Stimulated activated naive CD4-positive, alpha-beta T cell treated with Interleukin-2 at 50 U/mL for 16 hours (primary cell): ENCODE data around the gene QPCT.
"Not testable (repeated sequence)": the region's sequence is repeated elsewhere in the genome, so short reads cannot be mapped to it uniquely, and the experiment has no call there.

Experiments used
- DNase-seq: peaks from one replicate; lab custom pipeline; 2025; lab: John Stamatoyannopoulos, UW

The QPCT gene

DNA sequence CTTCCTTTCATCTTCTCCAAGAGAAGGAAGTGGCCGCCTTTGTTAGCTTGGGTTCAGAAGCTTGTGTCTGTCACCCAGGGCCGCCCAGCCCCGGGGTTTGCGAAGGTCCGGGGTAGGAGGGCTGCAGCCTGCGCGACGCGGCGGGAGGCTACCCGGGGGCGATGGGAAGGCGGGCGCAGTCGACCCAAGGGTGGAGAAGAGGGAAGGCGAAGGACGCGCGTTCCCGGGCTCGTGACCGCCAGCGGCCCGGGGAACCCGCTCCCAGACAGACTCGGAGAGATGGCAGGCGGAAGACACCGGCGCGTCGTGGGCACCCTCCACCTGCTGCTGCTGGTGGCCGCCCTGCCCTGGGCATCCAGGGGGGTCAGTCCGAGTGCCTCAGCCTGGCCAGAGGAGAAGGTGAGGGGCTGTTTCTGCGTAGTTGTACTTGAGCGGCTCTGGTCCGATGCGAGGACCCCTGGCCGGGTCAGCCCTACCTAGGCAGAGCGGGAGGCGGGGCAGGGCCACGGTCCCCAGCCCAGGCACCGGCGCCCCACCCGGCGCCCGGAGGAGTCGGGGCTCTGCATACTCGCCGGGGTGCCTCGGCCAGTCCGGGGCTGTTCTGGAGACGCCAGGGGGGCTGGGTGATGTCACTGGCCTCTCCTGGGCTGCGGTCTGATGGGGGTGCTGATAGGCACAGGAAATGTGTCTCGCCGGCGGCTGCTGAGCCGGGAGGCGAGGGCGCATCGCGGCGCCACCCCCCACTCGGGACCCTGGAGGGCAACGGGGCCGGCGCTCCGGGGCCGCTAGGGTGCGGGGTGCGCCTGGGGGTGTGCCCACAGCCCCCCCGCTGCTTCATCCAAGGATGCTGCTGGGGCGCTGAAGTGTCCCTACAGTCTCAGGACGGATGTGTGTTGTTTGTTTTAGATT, at the start of gene QPCT:
Gene QPCT, plus strand, starts transcription at position 178 of the 909 bp plus-strand sequence. Its CDS starts 102 bp downstream, at position 280.
- DNase-seq, result peak; percentile 33

DNA sequence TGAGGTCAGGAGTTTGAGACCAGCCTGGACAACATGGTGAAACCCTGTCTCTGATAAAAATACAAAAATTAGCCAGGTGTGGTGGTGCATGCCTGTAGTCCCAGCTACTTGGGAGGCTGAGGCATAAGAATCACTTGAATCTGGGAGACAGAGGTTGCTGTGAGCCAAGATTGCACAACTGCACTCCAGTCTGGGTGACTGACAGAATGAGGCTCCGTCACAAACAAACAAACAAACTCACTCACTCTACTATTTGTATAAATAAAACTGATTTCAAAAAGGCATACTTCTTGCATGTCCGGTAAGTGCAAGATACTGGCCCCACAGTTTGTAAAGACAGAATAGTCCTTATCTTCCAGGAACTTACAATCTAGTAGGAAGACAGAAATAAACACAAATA, 49.6 kb upstream of the QPCT start:
- DNase-seq, result not testable (repeated sequence)

DNA sequence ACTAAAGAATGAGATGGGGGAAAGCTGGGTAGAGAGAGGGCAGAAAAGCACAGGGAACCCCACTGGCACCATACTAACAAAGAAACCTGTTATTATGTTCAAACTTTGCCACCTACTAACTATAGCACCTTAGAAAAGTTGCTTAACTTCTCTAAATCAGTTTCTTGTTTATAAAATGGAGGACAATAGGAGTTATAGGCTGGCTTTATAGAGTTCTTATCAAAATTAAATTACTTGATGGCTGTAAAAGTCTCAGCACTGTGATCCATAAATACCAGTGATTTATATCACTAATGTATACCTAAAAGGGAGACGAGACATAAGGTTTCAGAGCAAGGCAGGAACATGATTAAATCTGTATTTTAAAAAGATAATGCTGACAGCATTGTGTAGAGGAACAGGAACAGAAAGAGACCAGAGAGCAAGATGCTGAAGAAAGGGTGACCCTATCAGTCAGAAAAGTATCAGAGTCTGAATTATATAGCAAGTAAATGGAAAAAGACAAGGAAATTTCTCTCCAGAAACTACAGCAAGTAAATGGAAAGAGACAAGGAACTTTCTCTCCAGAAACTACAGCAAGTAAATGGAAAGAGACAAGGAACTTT, 48.9 kb upstream of the QPCT start:
- no peak for DNase-seq

DNA sequence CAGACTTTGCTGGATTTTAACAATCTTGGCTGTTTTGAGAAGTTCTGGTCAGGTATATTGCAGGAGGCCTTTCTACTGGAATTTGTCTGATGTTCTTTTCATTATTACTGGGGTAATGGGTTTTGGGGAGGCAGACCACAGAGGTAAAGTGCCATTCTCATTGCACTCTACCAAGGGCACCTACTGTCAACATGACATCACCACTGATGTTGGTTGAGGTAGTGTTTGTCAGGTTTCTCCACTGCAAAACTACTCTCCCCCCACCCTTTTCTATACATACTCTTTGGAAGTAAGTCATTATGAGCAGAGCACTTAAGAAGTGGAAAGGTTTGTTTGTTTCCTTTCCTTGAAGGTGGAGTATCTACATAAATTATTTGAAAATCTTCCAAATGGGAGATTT, 46.8 kb upstream of the QPCT start:
- no peak for DNase-seq

DNA sequence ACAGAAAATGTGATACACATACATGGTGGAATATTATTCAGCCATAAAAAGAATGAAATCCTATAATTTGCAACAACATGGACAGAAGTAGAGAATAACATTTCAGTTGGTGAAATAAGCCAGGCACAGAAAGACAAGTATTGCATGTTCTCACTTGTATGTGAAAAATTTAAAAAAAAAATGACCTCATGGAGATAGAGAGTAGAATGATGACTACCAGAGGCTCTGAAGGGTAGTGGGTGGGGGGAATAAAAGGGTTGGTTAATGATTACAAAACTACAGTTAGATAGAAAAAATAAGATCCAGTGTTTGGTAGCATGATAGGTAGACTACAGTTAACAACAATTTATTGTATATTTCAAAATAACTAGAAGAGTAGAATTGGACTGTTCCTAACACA, 44.3 kb upstream of the QPCT start:
- DNase-seq, result no peak

DNA sequence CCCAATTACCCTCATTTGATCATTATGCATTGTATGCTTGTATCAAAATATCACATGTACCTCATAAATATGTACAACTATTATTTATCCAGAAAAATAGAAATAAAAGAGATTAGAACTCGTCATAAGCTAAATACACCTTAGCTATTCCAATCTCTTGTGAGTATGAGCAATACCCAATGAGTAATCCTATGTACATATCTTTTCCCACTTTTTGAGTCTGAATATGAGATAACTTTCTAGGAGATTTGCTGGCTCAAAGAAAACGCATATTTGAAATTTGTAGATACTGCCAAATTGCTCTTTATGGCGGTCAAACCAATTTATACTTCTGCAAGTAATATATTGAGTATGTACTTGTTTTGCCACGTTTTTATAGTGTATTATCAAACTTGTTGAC, 43.9 kb upstream of the QPCT start:
- DNase-seq, result no peak

DNA sequence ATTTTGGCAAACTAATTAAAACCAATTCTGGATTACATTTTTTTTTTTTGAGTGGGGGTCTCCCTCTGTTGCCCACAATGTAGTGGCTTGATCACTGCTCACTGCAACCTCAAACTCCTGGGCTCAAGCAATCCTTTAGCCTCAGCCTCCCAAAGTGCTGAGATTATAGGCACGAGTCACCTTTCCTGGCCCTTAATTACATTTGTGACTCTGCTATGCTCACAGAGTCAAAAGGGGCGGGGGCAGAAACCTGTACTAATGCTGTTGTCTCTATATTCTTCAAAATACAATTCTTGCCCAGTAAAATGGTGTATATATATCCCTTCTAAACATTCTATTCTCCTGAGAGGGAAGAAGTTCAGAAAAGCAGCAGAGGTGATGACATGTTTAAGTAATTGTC, 43.0 kb upstream of the QPCT start:
- no peak for DNase-seq

DNA sequence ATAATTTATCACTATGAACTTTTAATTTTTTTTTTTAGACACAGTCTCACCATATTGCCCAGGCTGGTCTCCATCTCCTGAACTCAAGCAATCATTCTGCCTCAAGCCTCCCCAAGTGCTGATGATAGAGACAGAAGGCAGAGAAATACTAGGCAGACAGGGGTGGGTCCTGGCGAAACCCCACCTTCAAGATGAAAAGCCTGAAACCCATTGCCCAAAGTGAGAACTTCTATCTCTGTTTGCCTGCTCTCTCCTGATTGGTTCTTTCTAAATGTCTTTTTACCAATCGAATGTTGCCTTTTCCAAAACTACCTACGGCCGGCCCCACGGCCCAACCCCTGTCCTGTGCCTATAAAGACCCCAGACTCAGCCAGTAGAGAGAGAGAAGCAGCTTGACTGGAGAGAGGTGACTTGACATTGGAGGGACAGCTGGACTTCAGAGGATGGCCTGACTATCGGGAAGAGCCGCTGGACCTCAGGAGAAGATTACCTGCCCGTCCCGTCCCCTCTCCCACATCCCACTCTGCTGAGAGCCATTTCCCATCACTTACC, 41.7 kb upstream of the QPCT start:
- DNase-seq, result no peak

DNA sequence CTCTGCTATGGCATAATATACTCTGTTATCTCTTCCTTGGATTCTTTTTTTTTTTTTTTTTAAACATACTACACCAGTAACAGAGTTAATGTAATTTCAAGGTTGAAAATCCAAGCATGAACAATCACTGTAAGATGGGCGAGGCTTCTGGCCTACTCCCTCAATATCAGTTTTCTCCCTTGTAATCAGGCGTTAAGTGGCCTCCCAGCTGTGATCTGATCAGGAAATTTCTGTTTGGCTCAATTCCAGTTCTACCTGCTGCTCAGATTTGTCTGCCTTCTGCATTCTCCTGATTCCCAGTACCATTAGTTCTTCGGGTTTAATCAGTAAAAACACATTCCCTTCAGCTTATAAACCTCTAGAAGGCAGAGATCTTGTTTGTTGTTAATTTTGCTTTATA, 38.4 kb upstream of the QPCT start:
- no peak for DNase-seq

DNA sequence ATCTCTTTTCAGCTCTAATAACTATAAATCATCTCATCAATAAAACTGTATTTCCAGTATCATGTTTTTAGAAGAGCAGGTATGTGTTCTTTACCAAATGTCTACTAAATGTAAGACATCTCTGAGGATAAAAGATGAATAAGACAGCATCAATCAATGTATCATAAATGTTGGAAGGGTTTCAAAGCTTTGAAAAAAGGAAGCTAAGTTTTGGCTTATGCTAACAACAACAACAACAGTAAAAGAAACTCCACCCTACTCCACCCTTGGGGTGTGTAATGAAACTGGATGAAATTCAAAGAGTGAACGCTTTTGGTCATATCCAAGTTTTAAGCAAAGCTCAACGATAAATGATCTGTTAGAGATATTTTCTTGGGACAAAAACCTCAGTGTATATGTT, 36.9 kb upstream of the QPCT start:
- no peak for DNase-seq

DNA sequence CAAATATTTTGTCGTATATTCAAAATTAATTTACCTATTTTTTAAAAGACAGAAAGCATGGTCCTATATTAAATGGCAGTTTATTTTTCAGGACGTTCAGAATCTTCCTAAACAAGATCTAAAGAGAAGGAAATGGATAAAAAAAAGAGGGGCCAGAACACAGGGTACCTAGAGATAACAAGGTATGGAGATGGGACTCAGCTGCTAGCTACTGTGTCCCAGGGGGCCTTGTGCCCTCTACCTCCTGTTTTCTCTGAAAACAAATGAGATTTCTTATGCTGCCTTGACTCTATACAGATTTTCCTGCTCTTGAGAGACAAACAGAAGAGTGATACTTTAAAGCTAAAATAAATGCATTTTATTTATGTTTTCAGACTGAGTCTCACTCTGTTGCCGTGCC, 29.1 kb upstream of the QPCT start:
- DNase-seq, result no peak

DNA sequence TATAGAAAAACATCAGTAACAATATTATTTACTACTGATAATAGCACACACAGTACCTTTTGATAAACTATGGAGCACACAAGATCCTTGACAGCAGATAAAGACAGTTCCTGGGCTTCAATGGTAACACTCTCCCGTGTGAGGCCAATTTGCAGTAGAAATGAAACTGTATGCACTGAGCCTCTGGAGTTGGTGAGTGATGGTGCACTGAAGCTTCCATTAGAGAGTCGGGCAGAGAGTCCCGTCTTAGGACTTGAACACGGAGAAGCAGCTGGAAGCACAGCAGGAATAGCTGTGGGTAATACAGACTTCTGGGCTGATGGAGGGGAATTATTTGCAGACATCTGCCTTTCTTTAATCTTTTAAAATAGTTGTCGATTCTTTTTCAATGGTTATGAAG, 28.2 kb upstream of the QPCT start:
- no peak for DNase-seq

DNA sequence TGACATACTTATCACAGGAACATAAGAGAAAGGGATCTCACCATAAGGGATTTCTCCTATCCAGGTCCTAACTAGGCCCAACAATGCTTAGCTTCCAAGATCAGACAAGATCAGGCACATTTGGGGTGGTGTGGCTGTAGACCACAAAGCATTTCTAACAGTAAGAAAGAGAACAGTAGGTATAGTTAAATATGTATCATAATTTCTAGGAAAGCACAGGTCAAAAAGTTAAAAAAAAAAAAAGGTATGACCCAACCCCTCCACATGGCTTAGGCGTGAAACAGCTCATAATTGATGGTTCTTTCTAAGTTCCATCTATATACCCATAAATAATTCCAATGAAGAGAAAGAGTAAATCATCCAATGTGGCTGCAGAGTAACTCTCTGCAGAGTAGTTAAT, 26.7 kb upstream of the QPCT start:
- DNase-seq, result no peak

DNA sequence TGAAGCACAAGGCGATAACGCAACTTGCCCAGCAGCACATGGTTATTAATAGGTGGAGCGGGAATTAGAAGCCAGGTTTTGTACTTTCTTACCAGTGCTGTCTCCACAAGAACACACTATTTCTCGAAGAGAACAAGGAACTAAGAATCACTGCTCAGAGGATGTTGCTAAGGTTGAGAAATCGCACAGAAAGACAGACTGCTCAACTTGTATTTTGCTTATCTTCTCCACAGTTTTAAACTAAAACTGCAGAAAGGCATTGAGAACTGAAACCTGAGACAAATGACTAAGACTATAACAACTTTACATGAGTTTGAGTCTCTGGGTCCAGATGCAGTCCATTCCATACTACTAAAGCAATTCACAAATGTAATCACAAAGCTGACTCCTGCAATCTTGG, 26.0 kb upstream of the QPCT start:
- no peak for DNase-seq

DNA sequence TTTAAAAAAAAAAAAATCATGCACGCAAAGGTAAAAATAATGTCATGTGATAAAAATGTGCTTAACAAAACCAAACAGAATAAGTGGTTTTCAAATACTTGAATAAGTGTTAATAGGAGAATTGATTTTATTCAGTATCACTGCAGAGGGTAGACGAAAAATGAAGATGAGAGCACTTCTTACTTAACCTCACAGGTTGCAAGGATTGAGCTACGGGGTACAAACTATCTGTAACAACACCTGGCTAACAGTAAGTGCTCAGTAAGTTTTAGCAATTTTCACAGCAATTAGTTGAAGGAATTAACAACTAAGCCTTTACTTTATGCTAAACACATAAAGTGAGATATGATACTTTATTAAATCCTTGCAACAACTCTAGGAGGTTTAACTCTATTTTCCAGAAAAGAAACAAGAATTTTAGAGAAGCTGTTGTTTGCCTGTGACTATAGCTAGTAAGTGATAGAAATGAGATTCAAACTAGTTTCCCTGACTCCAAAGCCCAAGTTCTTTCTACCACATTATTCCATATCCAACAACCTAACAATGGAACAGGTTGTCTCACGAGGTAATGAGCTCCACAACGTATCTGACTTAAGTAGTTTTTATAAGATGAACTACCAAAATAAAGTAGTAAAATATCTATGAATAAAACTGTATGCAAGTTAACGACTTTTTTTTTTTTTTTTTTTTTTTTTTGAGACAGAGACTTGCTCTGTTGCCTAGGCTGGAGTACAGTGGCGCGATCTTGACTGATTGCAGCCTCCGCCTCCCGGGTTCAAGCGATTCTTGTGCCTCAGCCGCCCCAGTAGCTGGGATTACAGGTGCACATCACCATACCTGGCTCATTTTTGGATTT, 24.4 kb upstream of the QPCT start:
- no peak for DNase-seq

DNA sequence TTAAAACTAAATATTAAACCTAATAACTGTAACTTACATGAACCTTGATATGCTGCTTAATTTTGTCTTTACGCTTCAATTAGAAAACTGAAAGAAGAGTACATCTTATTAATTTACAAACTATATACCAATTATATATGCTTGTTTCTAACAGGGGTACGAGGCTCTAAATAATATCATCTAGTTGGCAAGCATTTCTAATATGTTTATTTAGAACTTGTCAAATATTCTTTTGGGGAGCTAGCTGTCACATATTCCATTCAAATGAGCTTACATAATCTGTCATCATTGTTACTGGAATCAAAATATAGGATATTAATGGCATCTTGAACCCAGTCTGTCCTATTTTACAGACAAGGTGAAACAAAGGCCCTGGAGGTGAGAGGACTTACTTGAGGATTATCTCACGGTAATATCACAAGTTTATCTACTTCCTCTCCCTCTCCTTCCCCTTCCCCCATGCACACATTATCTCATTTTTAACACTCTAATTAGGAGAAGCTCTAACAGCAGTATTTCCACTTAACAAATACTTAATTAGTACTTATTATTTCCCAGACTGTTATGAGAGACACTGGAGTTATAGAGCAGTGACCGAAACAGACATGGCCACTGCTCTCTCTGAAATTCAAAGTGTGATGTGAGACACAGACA, 23.3 kb upstream of the QPCT start:
- no peak for DNase-seq

DNA sequence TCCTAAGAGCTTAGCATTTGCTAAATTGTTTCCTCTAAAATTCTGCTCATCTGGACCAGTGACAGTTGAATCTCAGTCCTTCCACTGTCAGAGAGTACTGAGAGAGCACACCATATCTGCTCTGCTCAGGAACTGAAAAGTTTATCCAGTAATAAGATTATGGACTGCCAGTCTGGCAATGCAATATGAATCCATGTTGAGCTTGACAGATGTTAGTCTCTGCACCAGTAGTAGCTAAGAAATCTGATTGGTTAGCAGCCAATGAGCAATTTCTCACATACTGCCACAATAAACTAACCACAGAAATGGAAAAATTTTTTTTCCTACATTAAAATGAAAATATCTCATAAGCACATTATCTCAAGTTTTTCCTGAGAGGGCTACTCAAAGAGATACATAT, 22.1 kb upstream of the QPCT start:
- DNase-seq, result no peak

DNA sequence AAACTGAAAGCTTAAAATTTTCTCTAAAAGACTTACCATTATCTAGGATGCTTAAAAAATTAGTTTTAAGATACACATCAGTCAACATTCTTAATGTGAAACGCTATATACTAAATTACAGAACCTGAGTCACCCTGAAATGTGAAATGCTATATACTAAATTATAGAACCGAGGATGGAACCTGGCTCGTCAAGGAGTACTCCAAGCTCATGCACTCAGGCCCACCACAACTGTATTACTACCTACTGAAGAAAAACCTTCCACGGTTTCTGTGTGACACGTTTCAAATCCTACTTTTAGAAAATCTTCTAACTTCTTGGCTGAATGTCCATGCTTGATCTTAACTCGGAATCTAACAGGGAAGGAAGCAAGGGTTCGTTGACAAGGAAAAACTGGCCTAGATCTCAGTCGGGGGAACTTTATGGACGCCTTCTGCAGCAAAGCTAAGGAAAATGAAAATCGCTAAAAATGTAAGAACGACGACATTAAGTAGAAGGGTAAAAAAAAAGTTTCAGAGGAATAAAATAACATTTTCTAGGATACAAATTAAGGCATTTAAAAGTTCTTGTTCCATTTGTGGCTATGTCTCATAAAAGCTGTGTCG, 21.2 kb upstream of the QPCT start:
- no peak for DNase-seq

DNA sequence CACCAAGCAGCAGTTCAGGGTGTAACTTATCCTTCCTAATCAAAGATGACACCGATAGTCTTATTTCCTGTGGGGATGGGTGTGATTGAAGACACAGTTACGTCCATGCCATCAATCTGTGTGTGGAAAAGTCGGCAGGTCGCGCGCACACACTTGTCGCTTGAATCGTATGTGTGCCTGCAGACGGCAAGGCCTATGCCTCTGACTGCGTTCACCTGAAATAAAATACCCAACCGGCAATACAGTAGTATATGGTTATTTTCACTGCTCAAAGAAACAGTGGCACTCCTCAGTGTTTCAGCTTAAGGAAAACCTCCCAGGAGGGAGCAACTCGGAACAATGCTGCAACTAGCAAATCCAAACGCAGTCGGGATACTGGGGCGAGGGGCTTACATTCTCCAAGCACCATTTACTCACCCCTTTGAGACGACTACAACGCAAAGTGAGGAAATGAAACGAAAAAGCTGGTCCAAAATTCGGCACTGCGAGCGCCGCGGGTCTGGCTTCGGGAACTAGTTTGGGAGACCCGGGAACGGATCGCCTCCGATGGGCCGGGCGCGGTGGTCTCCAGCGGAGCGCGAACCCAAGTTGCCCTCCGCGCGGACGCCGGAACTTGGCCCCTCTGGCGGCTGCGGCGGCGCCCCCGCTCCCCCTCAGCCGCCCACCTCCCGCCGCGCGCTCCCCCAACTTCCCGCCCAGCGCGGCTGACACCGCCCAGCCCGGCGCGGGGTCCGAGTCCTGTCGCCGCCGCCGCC, 20.5 kb upstream of the QPCT start:
- DNase-seq, result peak; percentile 20

DNA sequence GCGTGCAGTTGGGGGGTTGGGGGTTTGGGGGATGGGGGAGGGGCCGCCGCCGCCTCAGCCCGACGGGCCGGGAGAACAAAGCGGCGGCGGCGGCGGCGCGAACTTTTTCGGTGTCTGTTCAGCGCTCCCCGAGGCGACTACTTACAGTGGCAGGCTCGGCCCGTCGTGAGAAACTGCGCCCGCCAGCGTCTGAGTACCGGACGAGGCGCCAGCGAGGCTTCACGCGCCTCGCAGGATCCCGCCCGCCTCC, 20.0 kb upstream of the QPCT start:
- peak; percentile 68 for DNase-seq
